Measurements from ENCODE around the gene PA2G4. TPM values are rescaled to one million over a fixed set of nuclear protein-coding genes. Genes with fewer than 3 reads are reported as not detected.
A peak's percentile ranks its signal among the peaks of the same experiment; 100 is the strongest.

The PA2G4 gene
- total RNA-seq, 1 donor, result 141 TPM

DNA sequence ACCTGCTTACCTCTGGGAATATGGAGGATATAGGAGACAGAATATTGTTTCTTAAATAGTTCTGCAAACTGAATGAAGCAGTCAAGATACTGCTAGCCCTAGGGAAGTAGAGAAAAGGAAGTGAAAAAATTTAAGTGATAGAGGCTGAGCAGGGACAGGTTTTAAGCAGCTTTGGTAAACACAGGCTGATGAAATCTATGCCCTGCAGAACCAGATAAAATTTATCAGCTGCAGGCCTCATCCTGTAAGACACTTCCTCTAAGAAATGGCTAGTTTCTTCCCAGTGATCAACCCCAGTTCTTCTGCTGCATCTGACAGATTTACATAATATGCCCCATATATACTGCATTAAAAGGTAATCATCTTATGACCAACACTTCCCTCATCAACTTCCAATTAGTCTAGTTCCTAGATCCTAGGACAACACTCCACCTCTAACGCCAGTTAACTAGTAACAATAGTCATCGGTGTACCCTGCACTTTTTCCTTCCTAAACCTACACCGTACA is 22.4 kb downstream of the PA2G4 start:
- TF ChIP-seq, protein P1, sequence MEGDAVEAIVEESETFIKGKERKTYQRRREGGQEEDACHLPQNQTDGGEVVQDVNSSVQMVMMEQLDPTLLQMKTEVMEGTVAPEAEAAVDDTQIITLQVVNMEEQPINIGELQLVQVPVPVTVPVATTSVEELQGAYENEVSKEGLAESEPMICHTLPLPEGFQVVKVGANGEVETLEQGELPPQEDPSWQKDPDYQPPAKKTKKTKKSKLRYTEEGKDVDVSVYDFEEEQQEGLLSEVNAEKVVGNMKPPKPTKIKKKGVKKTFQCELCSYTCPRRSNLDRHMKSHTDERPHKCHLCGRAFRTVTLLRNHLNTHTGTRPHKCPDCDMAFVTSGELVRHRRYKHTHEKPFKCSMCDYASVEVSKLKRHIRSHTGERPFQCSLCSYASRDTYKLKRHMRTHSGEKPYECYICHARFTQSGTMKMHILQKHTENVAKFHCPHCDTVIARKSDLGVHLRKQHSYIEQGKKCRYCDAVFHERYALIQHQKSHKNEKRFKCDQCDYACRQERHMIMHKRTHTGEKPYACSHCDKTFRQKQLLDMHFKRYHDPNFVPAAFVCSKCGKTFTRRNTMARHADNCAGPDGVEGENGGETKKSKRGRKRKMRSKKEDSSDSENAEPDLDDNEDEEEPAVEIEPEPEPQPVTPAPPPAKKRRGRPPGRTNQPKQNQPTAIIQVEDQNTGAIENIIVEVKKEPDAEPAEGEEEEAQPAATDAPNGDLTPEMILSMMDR (IDR thresholded peaks at IDR 0.05; ENCODE audit: insufficient read depth, low read length), result no peak
- H3K4me3 ChIP-seq (ENCODE audit: low read depth, low read length), result peak overlapping the region; percentile 64
- DNase-seq (ENCODE audit: low read depth), result no peak

DNA sequence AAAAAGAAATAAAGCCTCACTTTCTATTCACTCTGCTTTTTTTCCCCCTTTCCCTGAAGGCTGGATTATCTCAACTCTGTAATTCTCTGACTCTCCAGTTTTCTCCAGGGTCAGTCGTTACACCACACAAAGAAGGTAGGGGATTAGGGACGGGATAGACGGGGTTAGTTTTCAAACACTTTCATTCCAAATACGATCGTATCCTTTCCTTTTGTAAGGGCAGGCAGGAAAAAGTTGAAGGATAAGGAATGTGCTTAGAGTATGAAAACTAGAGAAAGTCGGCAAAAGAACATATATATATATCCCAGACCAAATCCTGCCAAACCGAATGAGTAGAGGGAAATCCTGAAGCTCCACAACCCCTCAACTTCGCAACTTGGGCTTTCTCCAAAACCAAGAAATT is 23.1 kb downstream of the PA2G4 start:
- H3K4me3 ChIP-seq (ENCODE audit: low read depth, low read length), result peak overlapping the region; percentile 64
- TF ChIP-seq, protein P1 (IDR thresholded peaks at IDR 0.05; ENCODE audit: insufficient read depth, low read length), result no peak
- DNase-seq (ENCODE audit: low read depth), result no peak

DNA sequence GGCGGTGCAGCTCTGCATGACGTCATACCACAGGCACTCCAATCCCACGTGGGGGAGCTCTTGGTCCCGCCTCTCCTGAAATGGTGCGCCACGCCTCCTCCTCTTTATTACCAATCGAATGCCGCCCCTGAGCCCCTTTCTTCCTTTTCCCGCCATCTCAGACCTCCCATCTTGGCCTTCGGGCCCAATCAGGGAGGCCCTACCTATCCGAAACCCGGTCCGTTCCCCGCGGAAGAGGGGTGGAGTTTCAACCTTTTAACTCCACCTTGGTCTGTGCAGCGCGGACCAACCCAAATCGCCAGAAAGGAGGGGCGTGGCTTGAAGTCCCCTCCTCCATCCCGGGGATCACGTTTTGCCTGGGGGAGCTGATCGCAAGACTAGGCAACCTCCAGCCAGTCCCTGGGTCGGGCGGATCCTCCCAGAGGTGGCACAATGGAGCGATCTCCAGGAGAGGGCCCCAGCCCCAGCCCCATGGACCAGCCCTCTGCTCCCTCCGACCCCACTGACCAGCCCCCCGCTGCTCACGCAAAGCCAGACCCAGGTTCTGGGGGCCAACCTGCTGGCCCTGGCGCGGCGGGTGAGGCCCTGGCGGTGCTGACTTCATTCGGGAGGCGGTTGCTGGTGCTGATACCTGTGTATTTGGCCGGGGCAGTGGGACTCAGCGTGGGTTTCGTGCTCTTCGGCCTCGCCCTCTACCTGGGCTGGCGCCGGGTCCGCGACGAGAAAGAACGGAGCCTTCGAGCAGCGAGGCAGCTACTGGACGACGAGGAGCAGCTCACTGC is 23.7 kb downstream of the PA2G4 start, which contains the start of gene ESYT1:
ESYT1 (plus strand) TSS at position 380 of the 782 bp plus-strand sequence; CDS start at position 433, 53 bp downstream.
- TF ChIP-seq, protein P1 (IDR thresholded peaks at IDR 0.05; ENCODE audit: insufficient read depth, low read length), result no peak
- DNase-seq (ENCODE audit: low read depth), result peak; percentile 100
- H3K4me3 ChIP-seq (ENCODE audit: low read depth, low read length), result peak within 1 kb of the TSS; percentile 96

DNA sequence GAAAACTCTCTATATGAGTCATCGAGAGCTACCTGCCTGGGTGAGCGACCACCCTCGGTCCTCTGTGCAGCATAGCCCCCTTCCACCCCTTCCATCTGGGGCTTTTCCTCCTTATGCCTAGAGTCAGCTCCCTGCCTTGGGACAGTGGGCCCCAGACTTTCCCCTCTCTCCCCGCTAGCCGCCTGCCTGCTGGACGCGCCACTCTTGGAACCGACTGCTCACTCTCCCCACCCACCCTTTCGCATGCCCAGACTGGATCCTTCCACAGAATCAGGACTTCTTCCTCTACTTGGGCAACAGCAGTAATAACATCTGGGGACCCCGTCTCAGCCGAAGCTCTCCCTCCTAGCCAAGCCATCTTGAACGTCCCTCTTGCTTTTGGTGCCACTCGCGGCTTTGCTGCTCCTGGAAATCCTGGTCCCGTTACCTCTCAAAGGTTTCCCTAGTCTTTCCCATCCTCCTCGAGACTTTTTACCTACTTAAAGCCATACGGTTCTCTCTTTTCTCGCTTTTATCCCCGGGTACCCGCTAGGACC is 24.4 kb downstream of the PA2G4 start:
- peak; percentile 31 for DNase-seq (ENCODE audit: low read depth)
- TF ChIP-seq, protein P1 (IDR thresholded peaks at IDR 0.05; ENCODE audit: insufficient read depth, low read length), result no peak
- H3K4me3 ChIP-seq (ENCODE audit: low read depth, low read length), result peak overlapping the region; percentile 96

DNA sequence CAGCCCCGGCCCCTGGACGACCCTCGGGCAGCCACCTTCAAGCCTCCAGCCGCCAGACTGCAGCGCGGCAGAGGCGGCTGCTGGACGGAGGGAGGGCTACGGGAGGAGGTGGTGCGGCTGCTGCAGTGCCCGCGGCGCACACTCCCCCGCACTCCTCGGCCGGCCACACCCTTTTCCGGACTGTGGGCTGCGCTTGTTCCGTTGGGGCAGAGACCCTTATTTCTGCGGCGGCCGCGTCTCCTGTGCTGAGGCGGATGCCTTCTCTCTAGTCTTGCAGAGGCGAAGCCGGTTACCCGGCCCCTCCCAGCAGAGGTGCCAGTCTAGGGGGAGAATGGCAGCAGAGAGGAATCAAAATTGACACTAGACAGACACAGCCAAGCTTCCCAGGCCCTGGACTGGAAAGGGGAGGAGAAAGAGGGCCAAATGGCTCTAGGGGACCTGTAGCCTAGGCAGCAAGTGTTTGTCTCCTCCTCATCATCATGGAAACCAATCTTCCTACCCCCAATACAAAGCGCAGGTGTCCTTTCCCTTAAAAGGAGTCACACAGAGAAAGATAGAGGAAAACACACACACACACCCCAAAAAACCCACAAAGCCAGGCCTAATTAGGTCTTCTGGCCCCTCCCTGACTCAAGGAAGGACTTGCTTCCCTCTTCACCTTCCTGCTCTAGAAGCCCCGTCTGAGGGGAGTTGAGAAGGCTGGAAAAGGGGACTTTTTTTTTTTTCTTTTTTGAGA is 25.0 kb downstream of the PA2G4 start:
- peak; percentile 35 for DNase-seq (ENCODE audit: low read depth)
- TF ChIP-seq, protein P1 (IDR thresholded peaks at IDR 0.05; ENCODE audit: insufficient read depth, low read length), result no peak
- peak overlapping the region; percentile 96 for H3K4me3 ChIP-seq (ENCODE audit: low read depth, low read length)

DNA sequence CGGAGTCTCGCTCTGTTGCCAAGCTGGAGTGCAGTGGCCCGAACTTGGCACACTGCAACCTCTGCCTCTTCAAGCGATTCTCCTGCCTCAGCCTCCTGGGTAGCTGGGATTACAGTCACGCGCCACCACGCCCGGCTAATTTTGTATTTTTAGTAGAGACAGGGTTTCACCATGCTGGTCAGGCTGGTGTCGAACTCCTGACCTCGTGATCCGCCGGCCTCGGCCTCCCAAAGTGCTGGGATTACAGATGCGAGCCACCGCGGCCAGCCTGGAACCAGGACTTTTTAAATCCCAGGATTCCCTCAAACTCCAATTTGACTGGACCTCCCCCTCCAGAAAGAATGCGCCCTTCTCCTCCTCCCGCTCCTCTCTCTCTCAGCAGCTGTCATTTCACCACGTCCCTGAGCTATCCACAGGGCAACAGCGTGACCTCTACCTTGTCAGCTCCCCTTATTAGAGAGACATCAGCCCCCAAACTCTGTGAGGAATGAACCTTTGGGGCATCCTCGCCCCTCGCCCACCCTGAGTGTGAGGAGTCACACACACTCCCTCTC is 25.7 kb downstream of the PA2G4 start:
- no peak for DNase-seq (ENCODE audit: low read depth)
- peak overlapping the region; percentile 96 for H3K4me3 ChIP-seq (ENCODE audit: low read depth, low read length)
- TF ChIP-seq, protein P1 (IDR thresholded peaks at IDR 0.05; ENCODE audit: insufficient read depth, low read length), result no peak

Measured in fibroblast of the aortic adventitia (primary cell).